Endothelial cell of umbilical vein (primary cell): ENCODE measurements around the gene SRCAP. TPM values are rescaled to one million over a fixed set of nuclear protein-coding genes. Genes with fewer than 3 reads are reported as not detected.

Source experiments
- BruUV-seq: library from RNA; stranded (reverse); fragments of 400-500 nt; replicated peaks from 2 replicates; lab custom pipeline; 2021; lab: Mats Ljungman, UMichigan
- CTCF ChIA-PET: fragments of 300-600, 350-600 bp; sonication (Branson Sonifier 250); formaldehyde crosslinking; loops from one replicate; lab custom pipeline; 2021; ENCODE audit warnings: antibody characterized with exemption, inconsistent platforms; lab: Charles Lee
- POLR2A ChIA-PET: fragments of 300-600, 350-600 bp; sonication (Branson Sonifier 250); formaldehyde crosslinking; loops from one replicate; lab custom pipeline; 2021; ENCODE audit warnings: antibody characterized with exemption, inconsistent platforms; lab: Charles Lee
- DNase-seq: peaks from one replicate; pipeline ENCODE4 v3.0.0-alpha.2; 2011; ENCODE audit warnings: low read depth, low spot score
- FAIRE-seq: peaks from 2 replicates; lab custom pipeline; 2011; peaks lifted over from hg19 to GRCh38; lab: Jason Lieb, UNC
- H2AFZ ChIP-seq: 2 replicates; pipeline ENCODE4 v1.6.0; 2012; ENCODE audit warnings: low read depth, low read length, control low read depth, inconsistent platforms
- H3K27ac ChIP-seq: 2 replicates; pipeline ENCODE4 v1.5.1; 2011; ENCODE audit warnings: low read depth, mild to moderate bottlenecking, control low read depth, low read length, moderate library complexity; ENCODE audit not compliant: insufficient read depth
- H3K27me3 ChIP-seq, 2 experiments: 2 replicates each; pipeline versions ENCODE4 v1.6.0 to v1.6.1; 2011; ENCODE audit warnings: low read length in 2 of 2, mixed read lengths in 1 of 2; ENCODE audit not compliant: control insufficient read depth in 2 of 2, insufficient read depth in 2 of 2
- H3K36me3 ChIP-seq, 2 experiments: 2 replicates in 1 of 2; 3 replicates in 1 of 2; pipeline ENCODE4 v1.5.1; 2011; ENCODE audit warnings: low read length in 2 of 2, mild to moderate bottlenecking in 1 of 2, moderate library complexity in 1 of 2; ENCODE audit not compliant: control insufficient read depth in 2 of 2, insufficient read depth in 2 of 2; ENCODE audit errors: extremely low read depth in 1 of 2
- H3K4me1 ChIP-seq: 3 replicates; pipeline ENCODE4 v1.5.1; 2011; ENCODE audit warnings: mild to moderate bottlenecking, low read length; ENCODE audit not compliant: control insufficient read depth, insufficient read depth; ENCODE audit errors: extremely low read depth
- H3K4me2 ChIP-seq: 2 replicates; pipeline ENCODE4 v1.6.1; 2011; ENCODE audit warnings: low read length, control low read depth, mixed read lengths; ENCODE audit not compliant: insufficient read depth
- H3K4me3 ChIP-seq, 3 experiments: fragments of 200-600 bp in 1 of 3; sonication (generic), shearing (Covaris generic) in 1 of 3; replicated peaks in 1 of 3; 2 replicates each; pipeline ENCODE4 v1.5.1; 2011 to 2016; ENCODE audit warnings: control low read depth in 3 of 3, low read length in 3 of 3, mild to moderate bottlenecking in 2 of 3, inconsistent platforms in 1 of 3, low read depth in 1 of 3, moderate library complexity in 1 of 3; ENCODE audit not compliant: insufficient read depth in 1 of 3
- H3K79me2 ChIP-seq: 2 replicates; pipeline ENCODE4 v1.6.0; 2012; ENCODE audit warnings: low read length, inconsistent platforms; ENCODE audit not compliant: control insufficient read depth, insufficient read depth
- H3K9ac ChIP-seq: replicated peaks from 2 replicates; pipeline ENCODE3; 2011; ENCODE audit warnings: low read length, control low read depth; ENCODE audit not compliant: insufficient read depth; ENCODE audit errors: extremely low read depth
- H3K9me1 ChIP-seq: replicated peaks from 3 replicates; pipeline ENCODE4 v1.6.0; 2011; ENCODE audit warnings: mild to moderate bottlenecking, low read length; ENCODE audit not compliant: control insufficient read depth, insufficient read depth; ENCODE audit errors: extremely low read depth
- H3K9me3 ChIP-seq: replicated peaks from 2 replicates; pipeline ENCODE4 v1.5.1; 2012; ENCODE audit warnings: low read length, inconsistent platforms; ENCODE audit not compliant: control insufficient read depth, insufficient read depth
- H4K20me1 ChIP-seq: replicated peaks from 2 replicates; pipeline ENCODE3; 2011; ENCODE audit warnings: mild to moderate bottlenecking, low read length; ENCODE audit not compliant: control insufficient read depth, insufficient read depth; ENCODE audit errors: extremely low read depth
- EZH2 ChIP-seq: IDR thresholded peaks from 2 replicates; pipeline ENCODE4 v1.6.1; 2012; ENCODE audit warnings: borderline replicate concordance, low read depth, mild to moderate bottlenecking, moderate library complexity, low read length, inconsistent platforms; ENCODE audit not compliant: severe bottlenecking
- FOS ChIP-seq: IDR thresholded peaks from 2 replicates; pipeline ENCODE4 v1.6.1; 2011; ENCODE audit warnings: mild to moderate bottlenecking, low read length, moderate library complexity, borderline replicate concordance; ENCODE audit not compliant: insufficient read depth
- GATA2 ChIP-seq: IDR thresholded peaks from 2 replicates; pipeline ENCODE4 v1.7.0; 2011; ENCODE audit warnings: low read depth, mild to moderate bottlenecking, moderate library complexity, mixed read lengths, low read length; ENCODE audit not compliant: insufficient read length, insufficient read depth
- JUN ChIP-seq: IDR thresholded peaks from 2 replicates; pipeline ENCODE4 v1.6.1; 2011; ENCODE audit warnings: borderline replicate concordance, low read depth; ENCODE audit not compliant: insufficient read length, insufficient read depth
- MYC ChIP-seq: IDR thresholded peaks from one replicate; pipeline ENCODE4 v1.6.1; 2011; ENCODE audit warnings: mild to moderate bottlenecking, low read depth, low read length
- POLR2A ChIP-seq: IDR thresholded peaks from 2 replicates; pipeline ENCODE4 v1.6.1; 2012; ENCODE audit warnings: low read depth, mild to moderate bottlenecking, control low read depth, low read length
- POLR2AphosphoS5 ChIP-seq: IDR thresholded peaks from 2 replicates; pipeline ENCODE4 v1.6.1; 2012; ENCODE audit warnings: low read depth, mild to moderate bottlenecking, control low read depth, low read length, moderate library complexity; ENCODE audit not compliant: insufficient read depth
- dilution Hi-C: fragments of 300-500 bp; cut with MboI; formaldehyde crosslinking; loops from one replicate; pipeline ENCODE4 v1.15.0; 2019; ENCODE audit warnings: low sequenced_read_pairs; ENCODE audit not compliant: extremely low pct_ligation_motif_present
- intact Hi-C: fragments of 100-400 bp; cut with micrococcal nuclease; formaldehyde crosslinking; loops from one replicate; pipeline ENCODE4 v1.10.0; 2022
- polyA plus RNA-seq, 4 experiments: library from polyadenylated mRNA; depleted of rRNA in 3 of 4; stranded (reverse) in 3 of 4; unstranded in 1 of 4; fragments of >200 nt; gene quantifications; 2 replicates each; pipeline versions ENCODE4 v1.2.1 to v1.2.3, GENCODE V29; 2011 to 2012; ENCODE audit warnings: missing spikeins in 1 of 4
- total RNA-seq: library from RNA; stranded (reverse); gene quantifications from 2 replicates; pipeline ENCODE4 v1.2.3, GENCODE V29; 2021
- TF ChIP-seq, protein P1 (sequence below): IDR thresholded peaks from 2 replicates; pipeline ENCODE4 v1.6.1; 2011; ENCODE audit not compliant: insufficient read depth, insufficient read length
- TF ChIP-seq, protein P2 (sequence below), 2 donors: IDR thresholded peaks; 1 replicate in 1 of 2; 2 replicates in 1 of 2; pipeline ENCODE4 v1.5.1; 2011; ENCODE audit warnings: low read length in 2 of 2, mild to moderate bottlenecking in 2 of 2, moderate library complexity in 2 of 2, control low read depth in 1 of 2, inconsistent platforms in 1 of 2, low read depth in 1 of 2; ENCODE audit not compliant: insufficient read depth in 1 of 2; ENCODE audit errors: extremely low read depth in 1 of 2

SRCAP gene
- total and polyA plus RNA-seq, 2 donors (not counting 3 experiments of a cell fraction or from before 2014, with no cell fraction given): 11.0 to 77.7 TPM

DNA sequence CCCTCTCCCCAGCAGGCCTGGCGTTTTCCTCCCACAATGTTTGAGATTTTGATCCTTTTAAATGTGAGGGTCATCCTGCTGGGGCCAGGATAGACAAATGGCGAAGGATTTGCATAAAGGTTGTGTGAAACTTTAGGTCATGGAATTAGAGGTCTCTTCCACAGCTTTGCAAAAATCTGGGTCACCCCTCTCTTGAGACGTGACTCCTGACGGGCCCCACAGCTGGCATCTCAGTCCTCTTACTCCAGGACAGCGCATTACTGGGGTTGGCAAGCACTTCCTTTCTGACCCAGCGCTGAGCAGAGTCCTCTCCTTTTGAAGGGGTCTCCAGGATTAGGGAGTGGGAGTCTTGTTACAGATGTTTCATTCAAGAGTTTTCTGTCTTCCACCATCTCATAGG is 80.6 kb downstream of the SRCAP start:
- H3K4me3 ChIP-seq: no peak overlapping the region
- ChIA-PET CTCF (no interaction called here), POLR2A (no interaction called here)
- H3K4me2 ChIP-seq: no peak overlapping the region
- H3K9me1 ChIP-seq: no peaks in the 10 kb centered on the region
- FAIRE-seq (no peak), DNase-seq (no peak)
- H3K9ac ChIP-seq: no peak overlapping the region
- H3K27me3 ChIP-seq: no peaks in the 10 kb centered on the region
- no TSS peak for BruUV-seq
- no peak overlapping the region for H2AFZ ChIP-seq
- intact Hi-C loops: no loop called here
- no peak overlapping the region for H3K27ac ChIP-seq
- dilution Hi-C loops: no loop called here
- peaks cover 0 to 19% of the 10 kb centered on the region in 2 experiments for H3K36me3 ChIP-seq
- no peaks in the 10 kb centered on the region for H3K9me3 ChIP-seq
- no peaks in the 10 kb centered on the region for H4K20me1 ChIP-seq
- H3K4me1 ChIP-seq: peaks cover 8% of the 10 kb centered on the region
- no peaks in the 10 kb centered on the region for H3K79me2 ChIP-seq
- no peak for TF ChIP-seq MYC
- no peak for TF ChIP-seq GATA2
- TF ChIP-seq FOS: no peak
- no peak for TF ChIP-seq JUN
- TF ChIP-seq POLR2A: no peak
- TF ChIP-seq, protein P1, sequence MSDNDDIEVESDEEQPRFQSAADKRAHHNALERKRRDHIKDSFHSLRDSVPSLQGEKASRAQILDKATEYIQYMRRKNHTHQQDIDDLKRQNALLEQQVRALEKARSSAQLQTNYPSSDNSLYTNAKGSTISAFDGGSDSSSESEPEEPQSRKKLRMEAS: no peak
- no peak for TF ChIP-seq POLR2AphosphoS5
- TF ChIP-seq, protein P2, sequence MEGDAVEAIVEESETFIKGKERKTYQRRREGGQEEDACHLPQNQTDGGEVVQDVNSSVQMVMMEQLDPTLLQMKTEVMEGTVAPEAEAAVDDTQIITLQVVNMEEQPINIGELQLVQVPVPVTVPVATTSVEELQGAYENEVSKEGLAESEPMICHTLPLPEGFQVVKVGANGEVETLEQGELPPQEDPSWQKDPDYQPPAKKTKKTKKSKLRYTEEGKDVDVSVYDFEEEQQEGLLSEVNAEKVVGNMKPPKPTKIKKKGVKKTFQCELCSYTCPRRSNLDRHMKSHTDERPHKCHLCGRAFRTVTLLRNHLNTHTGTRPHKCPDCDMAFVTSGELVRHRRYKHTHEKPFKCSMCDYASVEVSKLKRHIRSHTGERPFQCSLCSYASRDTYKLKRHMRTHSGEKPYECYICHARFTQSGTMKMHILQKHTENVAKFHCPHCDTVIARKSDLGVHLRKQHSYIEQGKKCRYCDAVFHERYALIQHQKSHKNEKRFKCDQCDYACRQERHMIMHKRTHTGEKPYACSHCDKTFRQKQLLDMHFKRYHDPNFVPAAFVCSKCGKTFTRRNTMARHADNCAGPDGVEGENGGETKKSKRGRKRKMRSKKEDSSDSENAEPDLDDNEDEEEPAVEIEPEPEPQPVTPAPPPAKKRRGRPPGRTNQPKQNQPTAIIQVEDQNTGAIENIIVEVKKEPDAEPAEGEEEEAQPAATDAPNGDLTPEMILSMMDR (IDR thresholded peaks at IDR 0.05; ENCODE audit: extremely low read depth in 1 of 2, insufficient read depth in 1 of 2, low read depth in 1 of 2, low read length in 2 of 2): no peak
- TF ChIP-seq EZH2: no peak
